Activated naive CD8-positive, alpha-beta T cell treated with anti-CD3 and anti-CD28 coated beads for 36 hours (primary cell): Measurements from ENCODE around the gene SPECC1. TPM values are rescaled to one million over a fixed set of nuclear protein-coding genes. Genes with fewer than 3 reads are reported as not detected.
"Not testable (repeated sequence)": the region's sequence is repeated elsewhere in the genome, so short reads cannot be mapped to it uniquely, and the experiment has no call there.

Experiments
- DNase-seq: peaks from one replicate; pipeline ENCODE4 v3.0.0; 2021
- H3K27ac Mint-ChIP-seq: one replicate; pipeline ENCODE4 v1.8.0; 2022; ENCODE audit warnings: mild to moderate bottlenecking, moderate library complexity, mixed read lengths
- H3K27me3 Mint-ChIP-seq: one replicate; pipeline ENCODE4 v1.8.0; 2022; ENCODE audit warnings: mild to moderate bottlenecking, mixed read lengths
- H3K36me3 Mint-ChIP-seq: one replicate; pipeline ENCODE4 v1.8.0; 2021; ENCODE audit warnings: mild to moderate bottlenecking, mixed read lengths
- H3K4me1 Mint-ChIP-seq: one replicate; pipeline ENCODE4 v1.8.0; 2021; ENCODE audit warnings: mixed read lengths
- H3K4me3 Mint-ChIP-seq: one replicate; pipeline ENCODE4 v1.8.0; 2022; ENCODE audit warnings: mild to moderate bottlenecking, moderate library complexity, mixed read lengths
- H3K9me3 Mint-ChIP-seq: one replicate; pipeline ENCODE4 v1.8.0; 2022; ENCODE audit warnings: mixed read lengths
- total RNA-seq, 2 experiments: library from RNA; stranded (reverse); gene quantifications; one replicate each; pipeline ENCODE4 v1.2.3, GENCODE V29; 2021

The SPECC1 gene
- total RNA-seq, 2 experiments from 2014 or later: 6.6 to 7.3 TPM

DNA sequence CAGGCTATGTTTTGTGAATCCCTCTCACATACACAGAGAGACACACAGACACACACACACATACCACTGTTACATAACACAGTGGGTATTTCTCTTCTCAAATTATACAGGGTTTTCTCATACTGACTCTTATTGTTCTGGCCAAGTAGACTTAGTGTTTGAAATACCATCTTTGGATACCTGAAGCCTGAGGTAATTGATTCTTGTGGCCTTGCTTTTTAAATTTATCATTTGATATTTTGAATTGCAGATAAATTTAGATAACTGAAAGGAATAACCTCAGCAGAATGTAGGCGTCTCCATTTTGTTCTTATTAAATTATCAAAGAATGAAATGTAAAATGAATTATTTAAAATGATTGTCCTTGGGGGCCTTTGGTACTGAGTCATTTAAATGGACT, 234.4 kb downstream of the SPECC1 start:
- peaks cover 22% of the 10 kb centered on the region for H3K4me1 Mint-ChIP-seq
- no peaks in the 10 kb centered on the region for H3K27me3 Mint-ChIP-seq
- no peak for DNase-seq
- H3K9me3 Mint-ChIP-seq: peaks cover 2% of the 10 kb centered on the region
- no peak overlapping the region for H3K4me3 Mint-ChIP-seq
- H3K27ac Mint-ChIP-seq: no peak overlapping the region
- no peaks in the 10 kb centered on the region for H3K36me3 Mint-ChIP-seq

DNA sequence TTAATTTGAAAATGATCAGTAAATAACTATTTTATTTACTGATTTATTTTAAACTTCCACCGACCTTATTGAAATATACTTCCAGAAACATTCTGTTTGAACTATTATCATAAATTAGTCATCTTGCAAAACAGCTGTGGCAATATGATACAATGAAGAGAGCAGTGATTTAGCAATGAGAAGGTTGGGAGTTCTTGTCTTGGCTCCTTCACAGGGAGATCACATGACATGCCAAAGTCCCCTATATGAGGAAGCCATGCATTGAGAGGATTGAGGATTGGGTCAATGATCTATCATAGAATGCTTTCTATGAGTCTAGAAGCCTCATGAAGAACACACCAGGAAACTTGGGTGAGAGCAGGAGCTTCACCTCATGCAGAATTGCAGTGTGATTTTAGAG, 235.5 kb downstream of the SPECC1 start:
- DNase-seq: no peak
- Mint-ChIP-seq H3K4me3 (no peak overlapping the region), H3K36me3 (peaks cover 3% of the 10 kb centered on the region), H3K4me1 (peaks cover 24% of the 10 kb centered on the region), H3K27ac (no peak overlapping the region), H3K27me3 (no peaks in the 10 kb centered on the region), H3K9me3 (peaks cover 5% of the 10 kb centered on the region)

DNA sequence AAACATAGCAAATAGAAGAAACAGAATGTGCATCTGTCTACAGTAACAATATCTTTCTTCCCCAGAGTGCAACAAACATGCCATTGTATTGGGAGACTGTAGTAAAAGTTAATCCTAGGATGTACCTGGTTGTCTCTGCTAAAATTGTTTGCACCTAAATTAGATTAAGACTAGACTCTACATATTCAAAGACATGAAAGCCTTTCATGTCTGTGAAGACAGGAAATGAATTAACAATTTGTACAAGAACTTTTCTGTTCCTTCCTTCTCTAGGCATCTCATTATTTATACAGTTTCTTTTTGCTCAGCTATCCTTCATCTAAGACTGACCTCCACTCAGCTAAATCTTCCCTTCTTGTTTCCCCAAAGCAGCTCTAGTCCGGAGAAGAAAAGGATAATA, 237.5 kb downstream of the SPECC1 start:
- no peak overlapping the region for H3K4me3 Mint-ChIP-seq
- no peak for DNase-seq
- peaks cover 28% of the 10 kb centered on the region for H3K4me1 Mint-ChIP-seq
- H3K27ac Mint-ChIP-seq: peak overlapping the region; percentile 77
- H3K36me3 Mint-ChIP-seq: peaks cover 6% of the 10 kb centered on the region
- no peaks in the 10 kb centered on the region for H3K27me3 Mint-ChIP-seq
- peaks cover 7% of the 10 kb centered on the region for H3K9me3 Mint-ChIP-seq

DNA sequence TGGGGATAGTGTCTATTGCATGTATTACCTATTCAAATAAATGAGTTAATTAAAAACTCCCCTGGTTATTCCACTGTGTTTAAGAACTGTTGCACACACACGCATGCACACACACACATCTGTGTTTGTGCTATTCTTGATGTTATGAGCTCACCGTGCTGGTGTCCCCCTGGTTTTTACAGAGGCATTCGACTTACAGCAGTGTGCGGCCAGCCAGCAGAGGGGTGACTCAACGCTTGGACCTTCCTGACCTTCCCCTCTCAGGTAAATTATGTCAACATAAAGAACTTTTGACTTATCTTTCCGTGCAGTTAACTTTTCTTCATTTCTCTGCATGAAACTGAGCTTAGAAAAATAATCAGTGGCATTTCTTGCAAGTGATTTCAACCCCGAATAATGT, 244.2 kb downstream of the SPECC1 start:
- peaks cover 15% of the 10 kb centered on the region for H3K9me3 Mint-ChIP-seq
- no peak for DNase-seq
- peaks cover 30% of the 10 kb centered on the region for H3K4me1 Mint-ChIP-seq
- no peak overlapping the region for H3K4me3 Mint-ChIP-seq
- no peaks in the 10 kb centered on the region for H3K27me3 Mint-ChIP-seq
- H3K36me3 Mint-ChIP-seq: peaks cover 18% of the 10 kb centered on the region
- H3K27ac Mint-ChIP-seq: no peak overlapping the region

DNA sequence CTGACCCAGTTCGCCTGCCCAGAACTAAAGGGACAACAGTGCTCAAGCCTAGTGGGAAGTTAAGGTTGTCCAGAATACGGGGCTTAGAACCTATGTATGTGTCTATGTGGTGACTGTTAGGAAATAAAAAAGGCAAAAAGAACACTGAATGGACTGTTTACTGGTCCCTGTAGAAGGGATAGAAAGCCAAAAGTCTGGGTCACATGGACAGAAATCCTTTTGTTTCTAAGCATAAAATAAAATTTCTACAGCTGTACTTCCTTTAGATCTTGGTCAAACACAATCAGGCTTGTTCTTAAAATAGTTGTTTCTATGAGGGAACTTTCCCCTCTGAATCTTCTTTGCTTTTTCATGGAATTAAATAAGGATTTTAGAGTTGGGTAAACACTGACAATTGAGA, 245.4 kb downstream of the SPECC1 start:
- Mint-ChIP-seq H3K27me3 (no peaks in the 10 kb centered on the region), H3K36me3 (peaks cover 21% of the 10 kb centered on the region), H3K27ac (peak overlapping the region; percentile 53), H3K4me3 (no peak overlapping the region), H3K9me3 (peaks cover 16% of the 10 kb centered on the region), H3K4me1 (peaks cover 29% of the 10 kb centered on the region)
- no peak for DNase-seq

GRCh38 chr17:20256144-20256543, 247.0 kb downstream of the SPECC1 start:
- no peak for DNase-seq
- Mint-ChIP-seq H3K4me3 (no peak overlapping the region), H3K27ac (no peak overlapping the region), H3K9me3 (peaks cover 12% of the 10 kb centered on the region), H3K36me3 (peaks cover 18% of the 10 kb centered on the region), H3K27me3 (no peaks in the 10 kb centered on the region), H3K4me1 (peaks cover 24% of the 10 kb centered on the region)

DNA sequence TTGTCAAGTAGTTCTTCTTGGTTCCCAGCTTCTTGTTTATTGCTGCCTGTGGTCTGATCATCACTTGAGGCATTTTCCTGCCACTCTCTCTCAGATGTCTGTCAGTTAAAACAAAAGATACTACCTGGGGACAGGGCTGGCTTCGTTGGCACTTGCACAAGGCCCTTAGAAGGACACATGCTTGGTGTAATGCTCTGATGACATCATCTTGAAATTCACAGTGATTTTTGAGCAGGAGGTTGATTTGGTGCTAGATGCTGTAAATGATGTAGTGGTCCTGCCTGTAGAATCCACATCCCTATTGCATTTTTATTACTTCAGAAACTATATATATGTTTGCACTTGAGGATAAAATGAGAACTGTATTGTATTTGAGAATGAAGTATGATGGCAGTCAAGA, 247.8 kb downstream of the SPECC1 start:
- Mint-ChIP-seq H3K4me1 (peaks cover 28% of the 10 kb centered on the region), H3K4me3 (no peak overlapping the region), H3K36me3 (peaks cover 18% of the 10 kb centered on the region), H3K9me3 (peaks cover 12% of the 10 kb centered on the region), H3K27me3 (no peaks in the 10 kb centered on the region), H3K27ac (no peak overlapping the region)
- DNase-seq: no peak

- H3K27ac Mint-ChIP-seq: no peak overlapping the region
- peaks cover 12% of the 10 kb centered on the region for H3K9me3 Mint-ChIP-seq
- peaks cover 16% of the 10 kb centered on the region for H3K36me3 Mint-ChIP-seq
- no peak for DNase-seq
- H3K4me1 Mint-ChIP-seq: peaks cover 35% of the 10 kb centered on the region
- no peak overlapping the region for H3K4me3 Mint-ChIP-seq
- no peaks in the 10 kb centered on the region for H3K27me3 Mint-ChIP-seq
Measured at GRCh38 chr17:20257798-20258197, 248.6 kb downstream of the SPECC1 start.

DNA sequence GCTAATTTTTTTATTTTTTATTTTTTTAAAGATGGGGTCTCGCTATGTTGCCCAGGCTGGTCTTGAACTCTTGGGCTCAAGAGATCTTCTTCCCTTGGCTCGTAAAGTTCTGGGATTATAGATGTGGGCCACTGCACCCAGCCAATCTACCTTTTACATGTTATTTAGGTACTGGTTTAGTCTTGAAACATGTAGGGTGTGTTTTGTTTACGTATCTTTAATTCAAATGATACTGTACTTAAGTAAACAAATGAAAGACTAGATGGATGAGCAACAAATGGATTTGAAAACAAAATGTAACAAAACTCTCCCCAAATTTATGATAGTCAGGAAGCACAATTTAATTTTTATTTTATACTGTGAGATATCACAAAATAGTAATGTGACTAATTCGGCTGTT, 250.5 kb downstream of the SPECC1 start:
- no peak for DNase-seq
- Mint-ChIP-seq H3K9me3 (peaks cover 11% of the 10 kb centered on the region), H3K27ac (no peak overlapping the region), H3K36me3 (peaks cover 15% of the 10 kb centered on the region), H3K27me3 (no peaks in the 10 kb centered on the region), H3K4me1 (peaks cover 29% of the 10 kb centered on the region), H3K4me3 (no peak overlapping the region)

DNA sequence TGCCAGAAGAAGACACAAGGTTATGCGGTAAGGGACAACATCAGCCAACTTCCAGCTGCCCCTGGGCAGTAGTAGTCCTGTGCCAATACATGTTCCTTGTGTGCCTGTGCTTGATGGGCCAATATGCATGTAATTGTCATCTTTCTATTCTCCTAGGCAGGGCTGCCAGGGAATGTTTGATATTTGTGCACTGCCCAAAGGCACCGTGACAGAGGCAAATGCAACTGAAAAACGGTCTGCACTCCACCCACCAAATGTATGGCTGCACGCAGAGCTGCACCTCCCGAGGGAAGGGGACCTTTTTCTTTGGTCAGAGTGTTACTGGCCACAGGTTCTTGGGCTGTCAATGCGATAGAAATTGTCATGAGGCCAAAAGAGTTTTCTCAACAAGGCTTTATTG, 251.1 kb downstream of the SPECC1 start:
- H3K36me3 Mint-ChIP-seq: peaks cover 15% of the 10 kb centered on the region
- H3K27ac Mint-ChIP-seq: no peak overlapping the region

GRCh38 chr17:20262226-20263114, 253.3 kb downstream of the SPECC1 start:
- peaks cover 38% of the 10 kb centered on the region for H3K4me1 Mint-ChIP-seq
- peak overlapping the region; percentile 71 for H3K27ac Mint-ChIP-seq
- H3K4me3 Mint-ChIP-seq: peak overlapping the region; percentile 53
- no peaks in the 10 kb centered on the region for H3K27me3 Mint-ChIP-seq
- DNase-seq: no peak
- peaks cover 8% of the 10 kb centered on the region for H3K9me3 Mint-ChIP-seq
- H3K36me3 Mint-ChIP-seq: peaks cover 11% of the 10 kb centered on the region

More for the DNA sequence above, 251.1 kb downstream of the SPECC1 start:
- DNase-seq: no peak
- no peaks in the 10 kb centered on the region for H3K27me3 Mint-ChIP-seq
- peaks cover 11% of the 10 kb centered on the region for H3K9me3 Mint-ChIP-seq
- H3K4me1 Mint-ChIP-seq: peaks cover 29% of the 10 kb centered on the region
- no peak overlapping the region for H3K4me3 Mint-ChIP-seq

GRCh38 chr17:20263115-20263433, 253.9 kb downstream of the SPECC1 start:
- H3K4me1 Mint-ChIP-seq: peaks cover 44% of the 10 kb centered on the region
- H3K27me3 Mint-ChIP-seq, H3K9me3 Mint-ChIP-seq, H3K36me3 Mint-ChIP-seq, DNase-seq: not testable (repeated sequence)
- peak overlapping the region; percentile 53 for H3K4me3 Mint-ChIP-seq
- peak overlapping the region; percentile 71 for H3K27ac Mint-ChIP-seq

GRCh38 chr17:20263595-20263994, 254.4 kb downstream of the SPECC1 start:
- Mint-ChIP-seq H3K27me3 (no peaks in the 10 kb centered on the region), H3K4me1 (peaks cover 49% of the 10 kb centered on the region), H3K36me3 (peaks cover 2% of the 10 kb centered on the region), H3K4me3 (no peak overlapping the region), H3K9me3 (peaks cover under 1% of the 10 kb centered on the region), H3K27ac (no peak overlapping the region)
- no peak for DNase-seq

DNA sequence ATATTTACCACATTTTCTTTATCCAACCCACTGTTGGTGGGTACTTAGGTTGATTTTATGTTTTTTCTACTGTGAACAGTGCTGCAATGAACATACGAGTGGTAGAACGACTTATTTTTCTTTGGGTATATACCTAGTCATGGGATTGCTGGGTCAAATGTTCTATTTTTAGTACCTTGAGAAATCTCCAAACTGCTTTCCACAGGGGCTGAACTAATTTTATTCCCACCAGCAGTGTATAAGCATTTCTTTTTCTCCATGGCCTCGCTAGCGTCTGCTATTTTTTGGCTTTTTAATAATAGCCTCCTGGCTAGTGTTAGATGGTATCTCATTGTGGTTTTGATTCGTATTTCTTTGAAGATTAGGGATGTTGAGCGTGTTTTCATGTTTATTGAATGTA, 255.8 kb downstream of the SPECC1 start:
- H3K4me1 Mint-ChIP-seq: peaks cover 59% of the 10 kb centered on the region
- DNase-seq: no peak
- H3K36me3 Mint-ChIP-seq: no peaks in the 10 kb centered on the region
- H3K9me3 Mint-ChIP-seq: no peaks in the 10 kb centered on the region
- H3K4me3 Mint-ChIP-seq: no peak overlapping the region
- H3K27me3 Mint-ChIP-seq: no peaks in the 10 kb centered on the region
- no peak overlapping the region for H3K27ac Mint-ChIP-seq

- H3K36me3 Mint-ChIP-seq: no peaks in the 10 kb centered on the region
- peaks cover 71% of the 10 kb centered on the region for H3K4me1 Mint-ChIP-seq
- H3K27ac Mint-ChIP-seq: no peak overlapping the region
- no peaks in the 10 kb centered on the region for H3K9me3 Mint-ChIP-seq
- DNase-seq: no peak
- H3K4me3 Mint-ChIP-seq: no peak overlapping the region
- no peaks in the 10 kb centered on the region for H3K27me3 Mint-ChIP-seq
Measured at GRCh38 chr17:20266806-20267458, 257.8 kb downstream of the SPECC1 start.

DNA sequence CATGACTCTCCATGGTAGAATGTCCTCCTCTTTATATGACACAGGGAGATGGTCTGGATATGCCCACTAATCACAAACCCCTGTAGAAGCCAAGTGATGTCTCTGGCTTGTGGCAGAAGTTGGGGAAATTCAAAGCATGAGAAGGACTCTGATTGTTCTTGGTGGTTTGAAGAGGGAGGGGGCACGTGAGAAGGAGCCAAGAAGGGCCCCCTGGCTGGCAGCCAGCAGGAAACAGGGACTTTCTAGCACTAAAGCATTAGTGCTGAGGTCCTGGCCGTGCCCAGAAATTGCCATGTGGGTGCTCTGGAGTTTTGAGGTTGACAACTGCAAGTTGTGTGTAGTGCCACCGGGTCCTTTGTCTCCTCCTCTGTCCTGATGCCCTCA, 258.3 kb downstream of the SPECC1 start:
- peaks cover 71% of the 10 kb centered on the region for H3K4me1 Mint-ChIP-seq
- H3K9me3 Mint-ChIP-seq: peaks cover 2% of the 10 kb centered on the region
- H3K27ac Mint-ChIP-seq: no peak overlapping the region
- H3K4me3 Mint-ChIP-seq: no peak overlapping the region
- H3K36me3 Mint-ChIP-seq: no peaks in the 10 kb centered on the region
- peak; percentile 35 for DNase-seq
- H3K27me3 Mint-ChIP-seq: no peaks in the 10 kb centered on the region
